HepG2 (cell line): ENCODE results near the gene NLGN3. TPM values are rescaled to one million over a fixed set of nuclear protein-coding genes. Genes with fewer than 3 reads are reported as not detected.

Experiments used
- ATAC-seq: fragments of 200-7000 bp; cut with Tn5 transposase; 3 replicates; pipeline ENCODE4 v1.9.1; 2020; ENCODE audit warnings: mild to moderate bottlenecking, moderate library complexity
- BruUV-seq: library from RNA; stranded (reverse); fragments of 400-500 nt; replicated peaks from 2 replicates; lab custom pipeline; 2021; lab: Mats Ljungman, UMichigan
- CTCF ChIA-PET: fragments of 300-600 bp; formaldehyde crosslinking; extraction: SDS; loops from one replicate; lab custom pipeline; 2021; ENCODE audit warnings: low total read pairs, inconsistent platforms, low intra/inter-chr PET ratio; lab: Yijun Ruan, JAX
- POLR2A ChIA-PET: fragments of 350-600 bp; sonication (Branson Sonifier 250); formaldehyde crosslinking; loops from one replicate; lab custom pipeline; 2020; ENCODE audit warnings: antibody characterized with exemption, inconsistent platforms; lab: Yijun Ruan, JAX
- DNase-seq: peaks from one replicate; pipeline ENCODE4 v3.0.0-alpha.2; 2015; ENCODE audit warnings: low spot score
- FAIRE-seq: peaks from 3 replicates; lab custom pipeline; 2011; peaks lifted over from hg19 to GRCh38; lab: Jason Lieb, UNC
- H2AFZ ChIP-seq: one replicate; pipeline ENCODE4 v1.6.1; 2011; ENCODE audit warnings: low read length, inconsistent platforms
- H3K27ac ChIP-seq: fragments of 300-600 bp; 3 replicates; pipeline ENCODE4 v1.8.0; 2011; ENCODE audit warnings: mixed run types, mild to moderate bottlenecking, mixed read lengths, low read length, inconsistent platforms; ENCODE audit not compliant: insufficient read depth; ENCODE audit errors: extremely low read length
- H3K27me3 ChIP-seq, 2 experiments: fragments of 200-600 bp in 1 of 2; 2 replicates in 1 of 2; 3 replicates in 1 of 2; pipeline versions ENCODE4 v1.6.0 to v1.8.0; 2011; ENCODE audit warnings: low read length in 2 of 2, mild to moderate bottlenecking in 2 of 2, moderate library complexity in 2 of 2, inconsistent platforms in 1 of 2; ENCODE audit not compliant: insufficient read depth in 2 of 2, control insufficient read depth in 1 of 2
- H3K36me3 ChIP-seq, 2 experiments: fragments of 200-600 bp in 1 of 2; replicated peaks in 1 of 2; 2 replicates in 1 of 2; 3 replicates in 1 of 2; pipeline versions ENCODE4 v1.5.1 to v1.8.0; 2011; ENCODE audit warnings: low read length in 2 of 2, inconsistent platforms in 1 of 2; ENCODE audit not compliant: insufficient read depth in 2 of 2, control insufficient read depth in 1 of 2
- H3K4me1 ChIP-seq: 2 replicates; pipeline ENCODE4 v1.5.1; 2012; ENCODE audit warnings: low read length, inconsistent platforms; ENCODE audit not compliant: insufficient read depth
- H3K4me2 ChIP-seq: 2 replicates; pipeline ENCODE4 v1.6.0; 2011; ENCODE audit warnings: low read depth, low read length, inconsistent platforms
- H3K4me3 ChIP-seq, 3 experiments: fragments of 200-600 bp in 1 of 3; sonication (generic), shearing (Covaris generic) in 1 of 3; replicated peaks in 1 of 3; 2 replicates each; pipeline ENCODE4 v1.5.1; 2011 to 2016; ENCODE audit warnings: low read length in 3 of 3, inconsistent platforms in 2 of 3, low read depth in 2 of 3, mild to moderate bottlenecking in 2 of 3, control low read depth in 1 of 3, mixed read lengths in 1 of 3; ENCODE audit not compliant: insufficient read depth in 1 of 3
- H3K79me2 ChIP-seq: one replicate; pipeline ENCODE4 v1.6.1; 2011; ENCODE audit warnings: low read length, inconsistent platforms; ENCODE audit not compliant: insufficient read depth
- H3K9ac ChIP-seq: 2 replicates; pipeline ENCODE4 v1.6.0; 2011; ENCODE audit warnings: mild to moderate bottlenecking, low read depth, low read length, inconsistent platforms; ENCODE audit not compliant: insufficient read depth
- H3K9me3 ChIP-seq: 2 replicates; pipeline ENCODE4 v1.5.1; 2012; ENCODE audit warnings: mild to moderate bottlenecking, low read length
- H4K20me1 ChIP-seq: 2 replicates; pipeline ENCODE4 v1.6.0; 2011; ENCODE audit warnings: inconsistent platforms, mild to moderate bottlenecking, low read length, moderate library complexity; ENCODE audit not compliant: insufficient read depth
- AHR ChIP-seq: IDR thresholded peaks from 2 replicates; pipeline ENCODE4 v1.6.1; 2018; ENCODE audit warnings: missing genetic modification reagents, missing compliant biosample characterization
- ASH2L ChIP-seq: fragments of 300-600, 200-600 bp; sonication (generic); IDR thresholded peaks from 2 replicates; pipeline ENCODE4 v1.7.0; 2017; ENCODE audit warnings: low read depth, mild to moderate bottlenecking, moderate library complexity, mixed read lengths, low read length; ENCODE audit not compliant: insufficient read length
- CEBPB ChIP-seq: IDR thresholded peaks from 2 replicates; pipeline ENCODE4 v1.6.1; 2011; ENCODE audit warnings: low read depth, low read length, improper control_type of control experiment, borderline replicate concordance
- HDAC1 ChIP-seq: sonication (generic); formaldehyde crosslinking; IDR thresholded peaks from 2 replicates; pipeline ENCODE4 v1.5.1; 2020; ENCODE audit warnings: mild to moderate bottlenecking, missing genetic modification reagents
- JARID2 ChIP-seq: sonication (generic); formaldehyde crosslinking; IDR thresholded peaks from 2 replicates; pipeline ENCODE4 v1.8.1; 2023; ENCODE audit warnings: missing genetic modification reagents, inconsistent platforms; ENCODE audit not compliant: insufficient replicate concordance
- KLF13 ChIP-seq: sonication (generic); formaldehyde crosslinking; IDR thresholded peaks from 2 replicates; pipeline ENCODE4 v1.4.0; 2020; ENCODE audit warnings: mild to moderate bottlenecking, missing genetic modification reagents
- RBFOX2 ChIP-seq: fragments of 200-400 bp; formaldehyde crosslinking; IDR thresholded peaks from 2 replicates; pipeline ENCODE4 v1.6.1; 2017; ENCODE audit warnings: low read depth, mild to moderate bottlenecking, low read length
- SMAD1 ChIP-seq: sonication (generic); formaldehyde crosslinking; IDR thresholded peaks from 2 replicates; pipeline ENCODE4 v1.4.0; 2020; ENCODE audit warnings: missing genetic modification reagents, low read depth, mild to moderate bottlenecking, borderline replicate concordance
- SNRNP70 ChIP-seq: fragments of 200-400 bp; formaldehyde crosslinking; IDR thresholded peaks from 2 replicates; pipeline ENCODE4 v1.6.1; 2017; ENCODE audit warnings: mild to moderate bottlenecking, low read depth, low read length, moderate library complexity
- ZFP36L2 ChIP-seq: sonication (generic); formaldehyde crosslinking; IDR thresholded peaks from 2 replicates; pipeline ENCODE4 v1.4.0; 2020; ENCODE audit warnings: missing genetic modification reagents
- ZKSCAN1 ChIP-seq: fragments of 150-350 bp; IDR thresholded peaks from 2 replicates; pipeline ENCODE4 v1.6.1; 2014; ENCODE audit warnings: low read length
- ZMYM3 ChIP-seq: sonication (generic); formaldehyde crosslinking; IDR thresholded peaks from 2 replicates; pipeline ENCODE4 v1.5.1; 2020; ENCODE audit warnings: mild to moderate bottlenecking, missing genetic modification reagents
- ZNF224 ChIP-seq: sonication (generic); formaldehyde crosslinking; IDR thresholded peaks from 2 replicates; pipeline ENCODE4 v1.5.0; 2020; ENCODE audit warnings: mild to moderate bottlenecking, missing genetic modification reagents
- ZNF253 ChIP-seq: sonication (generic); formaldehyde crosslinking; IDR thresholded peaks from 2 replicates; pipeline ENCODE4 v1.8.0; 2022; ENCODE audit warnings: mild to moderate bottlenecking, missing genetic modification reagents, borderline replicate concordance
- ZNF350 ChIP-seq: sonication (generic); formaldehyde crosslinking; IDR thresholded peaks from 2 replicates; pipeline ENCODE4 v1.4.0; 2020; ENCODE audit warnings: mild to moderate bottlenecking, low read depth, missing genetic modification reagents, borderline replicate concordance
- ZNF572 ChIP-seq: sonication (generic); formaldehyde crosslinking; IDR thresholded peaks from 2 replicates; pipeline ENCODE4 v1.5.1; 2020; ENCODE audit warnings: mild to moderate bottlenecking, missing genetic modification reagents
- WGBS: methylation state at CpG from one replicate; pipeline ENCODE4 v1.1.6; 2017; ENCODE audit warnings: low lambda C conversion rate; 5-methylcytosine and 5-hydroxymethylcytosine counted together
- in situ Hi-C: cut with HindIII; loops from 2 replicates; pipeline ENCODE4 v1.10.0; 2017; ENCODE audit warnings: low pct_unique_long_range_greater_than_20kb; ENCODE audit not compliant: extremely low pct_ligation_motif_present
- intact Hi-C: fragments of 100-400 bp; cut with micrococcal nuclease; formaldehyde crosslinking; loops from one replicate; pipeline ENCODE4 v1.10.0; 2022; ENCODE audit not compliant: unreplicated experiment
- polyA plus RNA-seq, 8 experiments: library from polyadenylated mRNA; depleted of rRNA in 3 of 8; stranded (reverse) in 7 of 8; unstranded in 1 of 8; fragments of >200 nt; fragmentation: Illumina TruSeq in 4 of 8; extraction: Trizol in 4 of 8; gene quantifications; 2 replicates each; pipeline versions ENCODE4 v1.2.1 to v1.2.3, GENCODE V29; 2011 to 2016; ENCODE audit warnings: low read depth in 4 of 8, missing spikeins in 1 of 8, mixed read lengths in 1 of 8; ENCODE audit not compliant: insufficient read depth in 1 of 8
- total RNA-seq, 5 experiments: library from RNA; depleted of rRNA; stranded (reverse); fragments of >200 nt; fragmentation: Illumina TruSeq; extraction: Trizol; gene quantifications; 2 replicates each; pipeline ENCODE4 v1.2.3, GENCODE V29; 2016; ENCODE audit warnings: low read depth in 1 of 5
- TF ChIP-seq, protein P1 (sequence below): sonication (generic); formaldehyde crosslinking; IDR thresholded peaks from 2 replicates; pipeline ENCODE4 v1.4.0; 2020; ENCODE audit warnings: missing genetic modification reagents, mild to moderate bottlenecking, borderline replicate concordance
- TF ChIP-seq, protein P2 (sequence below): IDR thresholded peaks from 2 replicates; pipeline ENCODE4 v1.6.1; 2016; ENCODE audit warnings: mild to moderate bottlenecking, missing biosample characterization, missing genetic modification reagents
- TF ChIP-seq, protein P3 (sequence below): sonication (generic); formaldehyde crosslinking; IDR thresholded peaks from 2 replicates; pipeline ENCODE4 v1.4.0; 2020; ENCODE audit warnings: missing genetic modification reagents

NLGN3 gene
- total and polyA plus RNA-seq, 2 of the 13 experiments (the other 11 are each of a cell fraction or from before 2014, with no cell fraction given), result 0.04 to 0.16 TPM

DNA sequence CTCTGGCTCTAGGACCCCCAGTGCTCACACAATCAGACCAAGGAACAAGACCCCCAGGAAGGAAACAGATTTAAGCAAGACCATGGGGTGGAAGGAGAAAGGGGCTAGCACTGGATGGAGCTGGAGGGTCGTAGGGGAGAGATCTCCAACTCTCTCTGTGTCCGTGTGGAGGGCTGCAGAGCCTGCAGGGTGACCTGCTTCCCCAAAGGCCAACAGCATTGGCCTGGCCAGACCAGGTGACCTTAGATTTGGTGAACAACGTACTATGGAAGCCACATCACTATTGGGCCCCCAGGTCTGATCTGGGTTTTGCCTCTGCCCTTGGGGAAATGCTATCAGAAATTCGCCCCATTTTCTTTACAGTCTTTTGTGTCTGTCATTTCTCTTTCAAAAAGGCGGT lies 26.0 kb downstream of the NLGN3 start:
- H3K4me2 ChIP-seq, result no peak overlapping the region
- intact Hi-C loops, result no loop called here
- no peak for ATAC-seq

More for the DNA sequence above, 26.0 kb downstream of the NLGN3 start:
- FAIRE-seq (no peak), DNase-seq (no peak)
- in situ Hi-C loops, result loop anchor here (10.0 kb wide), 1 partner anchor 176 kb away; no protein-coding TSS in a partner anchor
- peaks cover 32% of the 10 kb centered on the region; the same call in 1 of the 2 replicates for H3K4me1 ChIP-seq
- TF ChIP-seq ZFP36L2 (CRISPR knock-in tag) (no peak), KLF13 (CRISPR knock-in tag) (no peak), ZNF224 (CRISPR knock-in tag) (no peak), AHR (CRISPR knock-in tag) (no peak), HDAC1 (CRISPR knock-in tag) (no peak), ASH2L (no peak), SMAD1 (CRISPR knock-in tag) (no peak), ZNF350 (no peak), ZKSCAN1 (no peak), ZNF253 (no peak), SNRNP70 (no peak), ZMYM3 (CRISPR knock-in tag) (no peak), ZNF572 (CRISPR knock-in tag) (no peak), JARID2 (no peak), RBFOX2 (no peak), CEBPB (no peak)
- TF ChIP-seq, protein P1, sequence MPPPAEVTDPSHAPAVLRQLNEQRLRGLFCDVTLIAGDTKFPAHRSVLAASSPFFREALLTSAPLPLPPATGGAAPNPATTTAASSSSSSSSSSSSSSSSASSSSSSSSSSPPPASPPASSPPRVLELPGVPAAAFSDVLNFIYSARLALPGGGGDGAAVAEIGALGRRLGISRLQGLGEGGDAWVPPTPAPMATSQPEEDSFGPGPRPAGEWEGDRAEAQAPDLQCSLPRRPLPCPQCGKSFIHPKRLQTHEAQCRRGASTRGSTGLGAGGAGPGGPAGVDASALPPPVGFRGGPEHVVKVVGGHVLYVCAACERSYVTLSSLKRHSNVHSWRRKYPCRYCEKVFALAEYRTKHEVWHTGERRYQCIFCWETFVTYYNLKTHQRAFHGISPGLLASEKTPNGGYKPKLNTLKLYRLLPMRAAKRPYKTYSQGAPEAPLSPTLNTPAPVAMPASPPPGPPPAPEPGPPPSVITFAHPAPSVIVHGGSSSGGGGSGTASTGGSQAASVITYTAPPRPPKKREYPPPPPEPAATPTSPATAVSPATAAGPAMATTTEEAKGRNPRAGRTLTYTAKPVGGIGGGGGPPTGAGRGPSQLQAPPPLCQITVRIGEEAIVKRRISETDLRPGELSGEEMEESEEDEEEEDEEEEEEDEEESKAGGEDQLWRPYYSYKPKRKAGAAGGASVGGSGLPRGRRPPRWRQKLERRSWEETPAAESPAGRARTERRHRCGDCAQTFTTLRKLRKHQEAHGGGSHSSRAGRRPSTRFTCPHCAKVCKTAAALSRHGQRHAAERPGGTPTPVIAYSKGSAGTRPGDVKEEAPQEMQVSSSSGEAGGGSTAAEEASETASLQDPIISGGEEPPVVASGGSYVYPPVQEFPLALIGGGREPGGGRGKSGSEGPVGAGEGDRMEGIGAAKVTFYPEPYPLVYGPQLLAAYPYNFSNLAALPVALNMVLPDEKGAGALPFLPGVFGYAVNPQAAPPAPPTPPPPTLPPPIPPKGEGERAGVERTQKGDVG (CRISPR knock-in tag), result no peak
- TF ChIP-seq, protein P2, sequence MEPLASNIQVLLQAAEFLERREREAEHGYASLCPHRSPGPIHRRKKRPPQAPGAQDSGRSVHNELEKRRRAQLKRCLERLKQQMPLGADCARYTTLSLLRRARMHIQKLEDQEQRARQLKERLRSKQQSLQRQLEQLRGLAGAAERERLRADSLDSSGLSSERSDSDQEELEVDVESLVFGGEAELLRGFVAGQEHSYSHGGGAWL (CRISPR knock-in tag), result no peak
- TF ChIP-seq, protein P3, sequence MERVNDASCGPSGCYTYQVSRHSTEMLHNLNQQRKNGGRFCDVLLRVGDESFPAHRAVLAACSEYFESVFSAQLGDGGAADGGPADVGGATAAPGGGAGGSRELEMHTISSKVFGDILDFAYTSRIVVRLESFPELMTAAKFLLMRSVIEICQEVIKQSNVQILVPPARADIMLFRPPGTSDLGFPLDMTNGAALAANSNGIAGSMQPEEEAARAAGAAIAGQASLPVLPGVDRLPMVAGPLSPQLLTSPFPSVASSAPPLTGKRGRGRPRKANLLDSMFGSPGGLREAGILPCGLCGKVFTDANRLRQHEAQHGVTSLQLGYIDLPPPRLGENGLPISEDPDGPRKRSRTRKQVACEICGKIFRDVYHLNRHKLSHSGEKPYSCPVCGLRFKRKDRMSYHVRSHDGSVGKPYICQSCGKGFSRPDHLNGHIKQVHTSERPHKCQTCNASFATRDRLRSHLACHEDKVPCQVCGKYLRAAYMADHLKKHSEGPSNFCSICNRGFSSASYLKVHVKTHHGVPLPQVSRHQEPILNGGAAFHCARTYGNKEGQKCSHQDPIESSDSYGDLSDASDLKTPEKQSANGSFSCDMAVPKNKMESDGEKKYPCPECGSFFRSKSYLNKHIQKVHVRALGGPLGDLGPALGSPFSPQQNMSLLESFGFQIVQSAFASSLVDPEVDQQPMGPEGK (CRISPR knock-in tag), result no peak
- 65% methylated on average over 4 of the region's 5 CpGs for WGBS
- H3K36me3 ChIP-seq, result no peaks in the 10 kb centered on the region
- no peak overlapping the region for H3K4me3 ChIP-seq
- H3K27me3 ChIP-seq, result no peaks in the 10 kb centered on the region
- no peak overlapping the region for H2AFZ ChIP-seq
- H3K9me3 ChIP-seq, result no peaks in the 10 kb centered on the region
- H3K27ac ChIP-seq, result no peak overlapping the region
- H3K9ac ChIP-seq, result no peak overlapping the region
- H4K20me1 ChIP-seq, result no peaks in the 10 kb centered on the region
- ChIA-PET CTCF (no interaction called here), POLR2A (no interaction called here)
- H3K79me2 ChIP-seq, result no peaks in the 10 kb centered on the region
- BruUV-seq, result no TSS peak
